HG02588 (cell line): ENCODE measurements around the gene MAML2.

ENCODE experiments used
- ATAC-seq: cut with Tn5 transposase; IDR thresholded peaks from one replicate; pipeline ENCODE4 v1.9.1; 2021; ENCODE audit warnings: mild to moderate bottlenecking, moderate library complexity; ENCODE audit not compliant: unreplicated experiment

The MAML2 gene

DNA sequence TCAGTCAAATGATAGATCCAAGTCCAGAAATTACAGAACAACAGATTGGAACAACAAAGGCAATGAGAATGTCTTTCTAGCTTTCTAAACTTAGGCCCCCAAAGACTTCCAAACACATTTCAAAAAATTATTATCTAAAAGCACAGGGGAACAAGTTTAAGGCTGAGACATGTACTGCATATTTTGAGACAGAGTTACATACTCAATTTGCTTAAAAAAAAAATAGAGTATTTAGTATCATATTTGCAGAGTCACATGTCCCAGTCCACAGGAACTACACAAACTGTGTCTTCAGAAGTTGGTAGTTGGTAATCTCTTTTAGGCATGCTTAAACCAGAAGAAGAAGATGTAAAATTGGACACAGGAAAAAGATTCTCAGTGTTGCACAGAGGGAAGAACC, 127.2 kb downstream of the MAML2 start:
- ATAC-seq: no peak

DNA sequence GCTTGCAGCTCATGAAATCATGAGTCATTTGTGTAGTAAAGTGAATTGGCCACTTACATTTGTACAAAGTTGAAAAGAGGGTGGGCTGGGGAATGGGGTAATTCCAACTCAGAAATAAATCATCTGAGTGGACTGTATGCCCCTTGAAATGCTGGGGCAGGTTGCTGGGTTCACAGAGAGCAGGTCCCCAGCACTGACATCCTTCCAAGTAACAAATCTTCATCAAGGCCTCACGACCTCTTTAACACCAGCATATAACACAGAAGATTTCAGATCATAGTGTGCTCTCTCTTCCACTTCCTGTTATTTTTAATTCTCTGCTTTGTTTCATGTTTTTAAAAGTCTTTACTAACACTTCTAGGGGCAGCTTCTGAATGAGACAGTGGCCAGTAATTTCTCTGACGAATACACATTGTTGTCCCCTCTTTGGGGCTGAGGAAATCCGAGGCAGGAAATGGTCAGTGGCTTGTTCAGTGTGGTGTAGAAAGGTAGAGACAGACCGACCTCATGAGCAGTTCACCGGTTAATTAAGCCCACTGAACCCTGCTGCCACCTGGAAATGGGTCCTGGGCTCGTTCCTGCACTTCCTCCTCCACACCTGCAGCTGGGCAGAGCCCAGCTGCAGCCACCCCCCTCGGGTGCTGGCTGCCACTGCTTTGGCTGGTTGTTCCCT, 127.7 kb downstream of the MAML2 start:
- peak; percentile 75 for ATAC-seq

DNA sequence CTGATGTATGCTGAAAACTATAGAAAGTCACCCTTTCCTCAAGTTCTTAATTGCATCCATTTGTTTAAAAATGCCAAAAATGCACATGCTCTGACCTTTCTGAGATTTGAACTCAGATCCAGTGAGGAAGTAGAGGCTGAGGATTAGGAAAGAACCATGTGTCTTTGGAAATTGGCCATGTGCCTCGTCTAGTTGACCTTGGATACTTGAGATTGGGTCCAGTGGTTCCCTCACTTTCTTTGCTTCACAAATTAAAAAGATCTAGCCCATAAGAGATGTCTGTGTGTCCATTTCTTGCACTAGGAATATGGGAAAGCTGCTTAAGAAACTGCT, 128.3 kb downstream of the MAML2 start:
- ATAC-seq: no peak

DNA sequence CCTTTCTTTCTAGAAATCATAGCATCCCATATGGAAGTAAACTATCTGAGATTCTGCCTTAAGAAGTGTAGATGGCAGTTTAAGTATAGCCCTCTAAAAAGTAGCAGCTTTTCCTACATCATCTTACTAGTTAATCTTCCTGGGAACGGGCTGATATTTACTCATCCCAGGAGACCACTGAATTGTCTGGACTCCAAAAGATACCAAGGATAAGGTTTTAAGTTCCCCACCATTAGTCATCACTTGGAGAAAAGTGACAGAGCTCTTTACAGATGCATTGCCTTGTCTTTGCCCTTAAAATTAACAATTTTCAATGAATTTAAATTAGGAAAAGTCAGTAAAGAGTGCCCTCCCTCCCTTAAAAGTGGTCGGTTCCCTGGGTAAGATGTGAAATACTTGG, 129.5 kb downstream of the MAML2 start:
- ATAC-seq: no peak

DNA sequence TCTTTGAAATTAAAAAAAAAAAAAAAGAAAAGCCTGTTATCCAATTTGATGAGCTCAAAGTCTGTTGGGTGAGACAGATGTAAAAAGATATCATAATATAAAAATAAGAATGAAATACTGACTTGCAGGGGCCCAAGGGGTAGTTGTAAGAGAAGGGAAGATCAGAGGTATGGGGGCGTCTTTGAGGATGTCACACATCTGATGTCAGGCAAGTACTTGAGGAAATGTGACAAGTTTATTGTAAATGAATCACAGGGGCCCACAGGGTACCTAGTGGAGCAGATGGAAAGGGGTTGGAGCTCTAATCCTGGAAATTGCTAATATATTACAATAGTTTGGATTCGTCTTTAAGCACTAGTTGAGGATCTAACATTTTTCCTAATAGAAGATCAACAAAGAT, 131.6 kb downstream of the MAML2 start:
- ATAC-seq: no peak

DNA sequence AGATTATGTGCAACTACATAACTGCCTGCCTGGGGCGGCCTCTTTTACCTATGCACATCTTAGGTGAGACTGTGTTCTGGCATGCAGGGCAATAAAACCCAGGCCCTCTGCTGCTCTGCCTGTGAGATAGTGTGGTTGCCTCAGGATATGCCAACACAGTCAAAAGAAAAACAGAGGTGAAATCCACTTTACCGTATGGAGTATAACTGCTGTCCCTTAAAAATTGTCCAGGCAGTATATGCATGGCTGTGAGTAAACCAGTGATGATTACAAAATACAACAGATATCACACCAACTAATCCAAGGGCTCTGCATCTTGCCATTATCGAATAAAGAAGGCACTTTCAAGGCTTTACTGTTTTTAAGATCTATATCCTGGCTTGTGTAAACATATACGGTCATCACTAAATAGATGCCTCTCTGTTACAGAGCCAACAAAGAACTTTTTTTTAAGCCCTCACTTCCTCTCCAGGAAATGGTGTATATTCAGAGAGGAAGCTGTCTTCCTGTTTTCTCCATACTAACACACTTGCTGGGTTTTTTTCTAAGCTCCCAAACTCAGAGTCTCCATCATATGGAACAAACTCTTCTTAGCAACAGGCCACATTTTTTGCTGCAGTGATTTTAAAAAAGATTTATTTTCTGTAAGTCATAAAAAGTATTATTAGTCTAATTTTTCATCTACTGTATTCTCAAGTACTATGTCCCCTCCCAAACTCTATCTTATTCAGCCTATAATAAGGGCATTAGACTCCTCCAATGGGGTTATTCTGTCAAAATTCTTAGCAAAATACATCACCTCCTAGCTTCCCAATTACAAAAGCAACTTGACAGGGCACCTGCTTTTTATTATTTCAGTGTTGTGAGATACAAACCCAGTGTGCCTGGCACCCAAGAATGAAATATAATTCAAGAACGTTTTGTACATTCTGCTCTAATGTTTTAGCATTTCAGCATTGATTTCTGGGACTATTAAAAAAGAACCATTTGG, 135.2 kb downstream of the MAML2 start:
- ATAC-seq: no peak

DNA sequence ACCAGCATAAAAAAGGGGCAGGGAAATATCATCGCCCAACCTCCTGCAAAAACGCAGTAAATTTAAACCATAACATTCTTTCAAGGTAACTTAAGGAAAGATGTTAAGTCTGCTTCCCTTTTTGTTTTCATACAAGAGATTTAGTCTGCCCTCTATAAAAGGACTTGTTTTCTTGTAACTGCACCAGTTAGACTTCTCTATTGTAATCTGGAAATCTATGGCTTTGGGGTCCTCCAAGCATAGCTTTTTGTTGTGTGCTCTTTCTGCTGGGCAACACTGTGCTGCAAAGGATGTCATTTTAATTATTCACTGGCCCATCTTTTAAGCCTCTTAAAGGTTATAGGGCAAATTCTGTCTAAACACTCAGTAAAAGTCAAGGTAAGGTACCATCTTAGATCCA, 136.0 kb downstream of the MAML2 start:
- ATAC-seq: no peak

DNA sequence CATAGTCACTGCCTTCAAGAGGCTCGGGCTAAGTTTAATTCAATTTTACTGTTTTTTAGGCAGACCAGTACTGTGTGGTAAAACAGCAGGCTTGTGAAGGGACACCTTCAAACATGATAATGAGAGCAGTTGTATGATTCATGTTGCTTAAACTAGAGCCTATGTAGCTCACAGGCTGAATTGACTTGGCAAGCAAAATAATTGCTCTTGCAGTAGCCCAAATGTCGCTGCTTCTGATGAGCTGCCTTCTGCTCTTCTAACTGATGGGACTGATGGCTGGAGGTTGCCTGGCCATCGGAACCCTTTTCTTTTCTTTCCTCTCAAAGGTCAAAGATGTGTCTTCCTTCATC, 137.6 kb downstream of the MAML2 start:
- no peak for ATAC-seq

DNA sequence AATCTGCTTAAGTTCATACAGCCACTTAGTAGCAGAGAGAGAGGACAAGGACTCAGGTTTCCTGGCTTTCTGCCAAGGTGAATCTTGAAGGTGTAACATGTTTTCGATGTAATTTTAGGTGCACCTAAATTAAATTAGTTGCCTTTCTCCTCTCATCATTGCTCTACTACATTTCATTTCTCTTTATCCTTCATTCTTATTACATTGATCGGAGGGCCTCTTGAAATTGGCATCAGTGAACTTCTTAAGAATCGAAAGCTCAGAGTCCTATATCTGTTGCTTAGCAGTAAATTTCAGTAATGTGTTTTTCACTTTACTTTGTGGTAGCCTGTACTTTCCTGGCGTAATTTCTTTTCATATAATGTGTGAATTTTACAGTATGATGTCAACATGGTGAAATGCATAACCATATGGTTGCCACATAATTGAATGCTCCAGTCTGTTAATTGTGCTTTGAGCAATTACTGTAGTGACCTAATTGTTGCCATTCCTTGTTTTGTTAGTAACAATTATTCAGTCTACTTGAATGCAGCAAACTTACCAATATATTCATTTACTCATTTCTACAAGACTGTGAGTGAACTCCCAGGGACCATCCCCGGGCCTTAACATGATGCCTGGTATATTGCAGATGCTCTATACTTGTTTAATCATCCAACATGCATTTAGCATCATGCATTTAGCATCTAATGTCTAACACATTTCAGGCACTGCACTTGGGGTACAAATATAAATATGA, 138.1 kb downstream of the MAML2 start:
- no peak for ATAC-seq

DNA sequence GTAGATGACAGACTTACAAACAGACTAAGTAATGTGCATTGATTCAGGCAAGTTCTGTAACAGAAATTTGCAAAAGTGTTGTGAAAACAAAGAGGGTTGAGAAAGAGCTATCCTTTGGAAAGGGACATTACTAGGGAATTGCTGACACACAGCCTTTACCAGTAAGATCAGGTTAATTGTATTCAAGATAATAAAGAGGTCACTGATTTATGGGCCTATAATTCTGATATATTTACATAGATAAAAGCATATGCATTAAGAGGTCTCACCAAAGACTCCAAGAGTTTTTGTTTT, 138.7 kb downstream of the MAML2 start:
- no peak for ATAC-seq

DNA sequence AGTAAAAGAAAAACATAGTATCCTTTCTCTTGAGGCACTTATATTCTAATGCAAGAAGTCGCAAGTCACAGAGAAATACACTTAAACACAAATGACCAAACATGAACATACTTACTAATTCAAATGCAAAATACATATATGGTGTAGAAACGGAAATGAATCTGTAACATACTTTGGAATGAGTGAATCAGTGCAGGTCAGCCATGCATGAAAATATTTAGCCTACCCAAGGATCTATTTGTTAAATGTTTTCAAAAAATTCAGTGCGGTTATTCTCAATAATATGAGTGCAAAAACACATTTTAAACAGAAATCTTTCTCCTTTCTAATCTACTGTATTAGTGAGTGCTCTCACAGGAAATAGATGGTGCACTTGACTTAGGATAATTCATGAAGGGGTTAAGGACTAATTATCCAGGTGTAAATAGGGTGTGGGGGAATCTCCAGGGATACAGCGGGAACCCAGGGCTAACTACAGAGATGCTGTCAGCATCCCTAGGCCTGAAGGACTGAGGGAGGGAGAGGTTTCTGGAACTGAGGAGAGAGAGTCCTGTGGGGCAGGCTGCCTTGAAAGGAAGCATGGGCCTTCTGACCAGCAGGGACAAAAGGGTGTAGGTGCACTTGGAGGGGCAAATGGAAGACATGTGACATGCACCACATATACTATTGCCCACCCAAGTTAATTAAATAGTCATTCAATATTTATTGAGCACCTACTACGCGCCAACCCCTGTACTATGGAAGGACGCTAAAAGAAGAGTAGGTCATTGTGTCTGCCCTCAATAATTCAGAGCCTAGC, 139.2 kb downstream of the MAML2 start:
- no peak for ATAC-seq

DNA sequence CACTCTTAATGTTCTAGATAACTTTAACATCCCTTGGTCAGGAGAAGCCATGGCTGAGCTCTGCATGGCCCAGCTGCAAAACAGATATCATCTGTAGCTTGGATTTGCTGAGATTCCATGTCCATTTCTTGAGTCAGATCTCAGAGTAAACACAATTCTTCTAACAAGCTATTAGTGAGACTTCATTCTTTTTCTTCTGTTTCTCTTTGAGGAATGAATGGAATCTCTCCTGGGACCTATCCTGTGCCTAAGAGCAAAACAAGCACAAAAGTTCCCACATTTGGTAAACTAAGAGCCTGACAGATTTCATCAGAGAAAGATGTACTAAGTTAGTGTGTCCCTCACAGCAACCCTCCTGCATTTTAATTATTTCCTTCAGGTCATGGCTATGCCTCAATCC, 142.8 kb downstream of the MAML2 start:
- no peak for ATAC-seq

DNA sequence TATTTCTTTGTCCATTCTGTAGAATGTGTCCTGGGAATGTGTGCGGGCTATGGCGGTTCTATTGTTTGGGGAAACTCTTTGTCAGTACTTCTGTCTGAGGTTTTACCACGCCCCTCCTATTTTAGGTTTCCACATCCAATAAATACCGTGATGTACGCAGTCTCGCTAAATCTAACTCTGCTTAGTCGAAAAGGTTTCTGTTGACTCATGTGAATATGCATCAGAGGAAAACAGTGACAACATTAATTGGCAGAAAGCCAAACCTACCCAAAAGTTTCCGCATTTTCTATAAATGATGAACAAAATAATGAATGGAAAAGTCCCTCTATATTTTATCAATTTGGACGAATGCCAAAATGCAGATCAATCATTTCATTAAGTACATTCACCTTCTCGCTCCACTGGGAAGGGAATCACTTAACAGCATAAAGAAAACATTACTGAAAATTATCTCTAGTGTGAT, 143.4 kb downstream of the MAML2 start:
- no peak for ATAC-seq

DNA sequence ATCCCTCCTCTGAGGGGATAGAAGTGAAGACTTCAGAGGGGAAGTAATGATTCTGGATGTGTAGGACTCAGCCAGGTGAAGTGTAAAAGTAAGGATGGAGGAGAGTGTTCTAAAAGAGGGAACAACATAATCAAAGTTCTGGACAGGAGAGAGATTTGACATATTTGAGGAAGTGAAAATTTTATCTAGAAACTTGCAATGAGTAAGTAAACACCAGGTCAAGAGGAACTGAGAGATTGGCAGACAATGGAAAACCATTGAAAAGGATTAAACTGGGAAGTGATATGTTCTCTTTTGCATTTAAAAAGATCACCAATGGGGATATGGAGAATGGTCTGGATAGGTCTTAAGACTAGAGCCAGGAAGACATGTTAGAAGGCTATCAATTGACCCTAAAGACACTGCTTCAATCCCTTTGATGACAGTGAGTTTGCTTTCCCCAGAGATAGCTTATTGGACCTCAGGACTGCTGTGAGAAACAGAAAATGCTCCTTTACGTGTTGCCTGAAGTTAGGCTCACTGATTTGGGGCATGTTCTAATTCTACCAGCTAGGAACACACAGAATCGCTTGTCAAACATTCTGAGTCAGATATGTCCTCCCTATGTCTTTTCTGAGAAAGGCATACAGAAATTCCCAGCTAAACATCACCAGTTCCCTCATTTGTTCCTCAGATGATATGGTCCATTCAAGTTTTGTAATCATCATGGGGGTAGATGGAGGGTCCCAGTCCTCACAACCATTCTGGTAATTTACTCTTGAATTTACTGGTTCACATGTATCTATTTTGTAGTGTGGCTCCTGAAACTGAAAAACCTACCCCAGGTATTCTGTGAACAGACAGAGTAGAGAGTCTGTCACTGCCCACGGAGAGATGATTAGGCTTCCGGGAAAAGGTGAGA, 144.9 kb downstream of the MAML2 start:
- peak; percentile 76 for ATAC-seq

DNA sequence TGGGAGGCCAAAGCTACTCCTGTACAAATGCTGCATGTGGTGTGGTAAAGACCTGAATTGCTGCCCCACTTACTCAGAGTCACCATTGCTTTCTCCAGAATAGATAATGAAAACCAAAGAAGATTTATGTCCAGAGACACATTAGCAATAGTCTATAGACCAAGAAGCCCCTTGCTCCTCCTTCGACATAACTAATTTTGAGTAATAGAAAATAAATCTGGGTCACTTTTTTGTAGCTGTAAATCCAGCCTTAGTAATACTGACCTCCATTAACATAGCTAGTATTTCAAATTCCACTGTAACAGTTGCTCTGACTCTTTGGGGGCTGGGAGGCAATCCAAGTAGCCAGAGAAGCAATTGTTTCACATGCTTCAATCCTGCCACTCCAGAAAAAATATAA, 145.9 kb downstream of the MAML2 start:
- ATAC-seq: no peak

DNA sequence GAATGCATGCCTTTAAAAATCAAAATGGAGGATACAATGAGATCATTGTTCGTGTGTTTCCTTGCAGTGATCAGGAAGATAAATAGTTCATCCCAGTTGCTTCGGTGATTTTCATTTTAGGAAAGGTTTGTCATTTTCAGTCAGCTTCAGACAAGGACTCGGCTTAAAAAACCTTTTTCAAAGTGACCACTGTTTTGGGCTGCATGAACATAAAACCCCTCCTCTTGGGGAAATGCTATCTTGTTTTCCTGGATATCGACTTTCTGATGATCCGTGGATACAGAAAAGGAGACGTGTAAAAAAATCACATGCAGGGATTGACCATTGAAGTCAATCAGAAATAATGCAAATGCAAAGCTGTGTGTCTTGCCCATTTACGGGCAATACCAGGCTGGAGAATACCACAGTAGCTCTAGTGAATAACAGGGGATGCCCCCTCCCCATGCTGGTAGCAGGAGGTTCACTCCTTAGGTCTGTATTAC, 146.8 kb downstream of the MAML2 start:
- no peak for ATAC-seq

DNA sequence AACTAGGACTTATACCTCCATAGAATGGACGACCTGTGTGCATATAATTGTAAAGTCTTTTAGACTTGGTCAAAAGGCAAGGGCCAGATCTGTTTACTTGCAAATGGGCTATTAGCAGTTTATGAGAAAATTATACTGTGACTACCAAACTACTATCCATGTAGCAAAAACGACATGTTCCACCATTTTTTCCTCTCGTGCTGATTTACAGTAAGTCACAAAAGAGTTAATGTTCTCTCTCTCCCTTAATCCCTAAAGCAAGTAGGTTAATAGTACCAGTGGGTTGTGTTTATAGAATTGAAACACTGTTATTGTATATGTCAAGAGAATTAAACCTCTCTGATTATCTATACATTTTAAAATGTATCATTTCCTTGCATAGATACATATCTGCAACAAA, 147.3 kb downstream of the MAML2 start:
- no peak for ATAC-seq

DNA sequence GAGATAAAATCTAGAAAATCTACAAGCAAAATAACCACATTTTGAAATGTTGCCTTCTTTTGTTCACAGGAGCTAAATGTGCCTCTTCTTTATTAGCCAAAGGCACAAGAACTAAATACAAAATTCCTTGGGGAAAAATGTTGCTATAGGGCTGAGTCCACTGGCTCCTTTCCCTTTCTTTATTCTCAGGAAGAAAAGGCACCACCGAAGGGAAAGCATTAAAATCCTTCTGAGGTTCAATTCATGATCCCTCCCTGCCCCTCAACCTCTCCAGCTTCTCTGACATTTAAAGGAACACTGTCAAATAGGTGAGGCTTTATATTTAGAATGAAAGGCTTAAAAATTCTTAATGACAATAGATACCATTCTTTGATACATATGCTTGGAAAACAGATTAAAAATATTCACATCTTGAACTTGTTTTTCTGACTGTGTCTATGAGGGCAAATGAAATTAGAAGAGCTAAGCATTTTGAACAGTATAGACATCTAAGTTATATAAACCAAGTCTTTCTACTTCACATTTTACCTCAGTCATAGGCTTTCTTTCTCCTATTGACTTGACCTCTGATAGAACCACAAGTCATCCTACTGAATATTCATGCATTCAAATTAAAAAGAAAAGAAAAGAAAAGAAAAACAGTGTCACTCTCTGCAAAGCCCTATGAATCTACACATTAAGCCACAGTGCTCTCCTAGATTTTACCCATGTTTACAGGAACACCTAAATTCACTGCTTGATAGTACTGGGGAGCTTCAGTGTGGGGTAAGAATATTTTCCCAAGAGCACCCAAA, 148.2 kb downstream of the MAML2 start:
- no peak for ATAC-seq
